H1 (cell line): Measurements from ENCODE around the gene SOX8. TPM values are rescaled to one million over a fixed set of nuclear protein-coding genes. Genes with fewer than 3 reads are reported as not detected.

Source experiments
- CTCF ChIA-PET: fragments of 300-600 bp; sonication (Branson Sonifier 250); formaldehyde crosslinking; loops from one replicate; lab custom pipeline; 2021; ENCODE audit not compliant: partially characterized antibody; lab: Charles Lee
- POLR2A ChIA-PET: fragments of 300-600 bp; sonication (Branson Sonifier 250); formaldehyde crosslinking; loops from one replicate; lab custom pipeline; 2021; ENCODE audit warnings: inconsistent platforms; ENCODE audit not compliant: partially characterized antibody; lab: Charles Lee
- DNase-seq, 2 experiments: peaks; one replicate each; pipeline versions ENCODE4 v3.0.0 to v3.0.0-alpha.2; 2010 to 2022; ENCODE audit warnings: low spot score in 2 of 2, low read depth in 1 of 2, mixed read lengths in 1 of 2
- FAIRE-seq: peaks from 2 replicates; lab custom pipeline; 2011; peaks lifted over from hg19 to GRCh38; lab: Jason Lieb, UNC
- H2AFZ ChIP-seq: 2 replicates; pipeline ENCODE4 v1.8.1; 2012; ENCODE audit warnings: low read length, inconsistent platforms
- H2AK5ac ChIP-seq: 2 replicates; pipeline ENCODE4 v1.6.1; 2013; ENCODE audit warnings: low read depth, low read length
- H2BK120ac ChIP-seq: replicated peaks from 2 replicates; pipeline ENCODE3; 2013; ENCODE audit warnings: low read depth, low read length, inconsistent platforms
- H2BK12ac ChIP-seq: 2 replicates; pipeline ENCODE4 v1.6.1; 2013; ENCODE audit warnings: low read depth, low read length
- H2BK15ac ChIP-seq: 2 replicates; pipeline ENCODE4 v1.6.1; 2013; ENCODE audit warnings: low read length
- H2BK20ac ChIP-seq: 2 replicates; pipeline ENCODE4 v1.6.1; 2013; ENCODE audit warnings: low read length
- H2BK5ac ChIP-seq: 2 replicates; pipeline ENCODE4 v1.6.1; 2013; ENCODE audit warnings: low read depth, low read length
- H3K14ac ChIP-seq: 2 replicates; pipeline ENCODE4 v1.6.1; 2013; ENCODE audit warnings: inconsistent platforms; ENCODE audit not compliant: insufficient read length
- H3K18ac ChIP-seq: 2 replicates; pipeline ENCODE4 v1.6.1; 2013; ENCODE audit warnings: low read length; ENCODE audit errors: extremely low read depth
- H3K23ac ChIP-seq: 2 replicates; pipeline ENCODE4 v1.6.1; 2013; ENCODE audit warnings: inconsistent platforms; ENCODE audit not compliant: insufficient read length
- H3K23me2 ChIP-seq: 2 replicates; pipeline ENCODE4 v1.6.1; 2013; ENCODE audit warnings: low read depth, low read length
- H3K27ac ChIP-seq: 2 replicates; pipeline ENCODE4 v1.6.1; 2011; ENCODE audit warnings: low read depth, low read length, inconsistent platforms
- H3K27me3 ChIP-seq, 4 experiments: replicated peaks in 1 of 4; 1 replicate in 1 of 4; 2 replicates in 3 of 4; pipeline versions ENCODE4 v1.6.1 to v1.8.1; 2011 to 2013; ENCODE audit warnings: low read length in 3 of 4, mild to moderate bottlenecking in 3 of 4, inconsistent platforms in 2 of 4, mixed read lengths in 2 of 4, moderate library complexity in 1 of 4; ENCODE audit not compliant: control insufficient read depth in 3 of 4, insufficient read depth in 3 of 4; ENCODE audit errors: extremely low read depth in 1 of 4
- H3K36me3 ChIP-seq, 4 experiments: 2 replicates each; pipeline versions ENCODE4 v1.6.1 to v1.8.1; 2011 to 2013; ENCODE audit warnings: mild to moderate bottlenecking in 4 of 4, low read length in 3 of 4, moderate library complexity in 2 of 4, control low read depth in 1 of 4, inconsistent platforms in 1 of 4; ENCODE audit not compliant: insufficient read depth in 4 of 4, control insufficient read depth in 2 of 4
- H3K4ac ChIP-seq: replicated peaks from 2 replicates; pipeline ENCODE3; 2013; ENCODE audit warnings: low read length, low read depth, mixed read lengths, inconsistent platforms; ENCODE audit not compliant: insufficient read length
- H3K4me1 ChIP-seq, 4 experiments: replicated peaks in 1 of 4; 1 replicate in 1 of 4; 2 replicates in 3 of 4; pipeline versions ENCODE4 v1.6.1 to v1.8.1; 2011 to 2013; ENCODE audit warnings: low read length in 3 of 4, inconsistent platforms in 2 of 4, mixed read lengths in 1 of 4; ENCODE audit not compliant: insufficient read depth in 4 of 4, control insufficient read depth in 3 of 4
- H3K4me2 ChIP-seq, 2 experiments: 2 replicates each; pipeline versions ENCODE4 v1.6.1 to v1.8.1; 2011 to 2013; ENCODE audit warnings: low read depth in 2 of 2, low read length in 2 of 2, control low read depth in 1 of 2, inconsistent platforms in 1 of 2, mild to moderate bottlenecking in 1 of 2; ENCODE audit not compliant: insufficient read depth in 1 of 2
- H3K4me3 ChIP-seq, 4 experiments: fragments of 200-600, 300-600 bp in 1 of 4; sonication (generic), shearing (Covaris generic), sonication (Bioruptor Twin) in 1 of 4; 2 replicates each; pipeline versions ENCODE4 v1.5.1 to v1.8.1; 2011 to 2016; ENCODE audit warnings: low read length in 4 of 4, low read depth in 3 of 4, control low read depth in 2 of 4, inconsistent platforms in 2 of 4, mild to moderate bottlenecking in 2 of 4, mixed read lengths in 1 of 4, moderate library complexity in 1 of 4; ENCODE audit not compliant: insufficient read depth in 2 of 4; ENCODE audit errors: extremely low read depth in 1 of 4
- H3K56ac ChIP-seq: replicated peaks from 2 replicates; pipeline ENCODE3; 2013; ENCODE audit warnings: low read depth, mild to moderate bottlenecking, mixed read lengths, low read length, inconsistent platforms; ENCODE audit not compliant: insufficient read length
- H3K79me1 ChIP-seq: 2 replicates; pipeline ENCODE4 v1.6.1; 2013; ENCODE audit warnings: low read depth, low read length, control low read depth
- H3K79me2 ChIP-seq, 2 experiments: 2 replicates each; pipeline versions ENCODE4 v1.6.1 to v1.8.1; 2012 to 2013; ENCODE audit warnings: low read length in 2 of 2, mild to moderate bottlenecking in 2 of 2, inconsistent platforms in 1 of 2; ENCODE audit not compliant: insufficient read depth in 2 of 2, control insufficient read depth in 1 of 2
- H3K9ac ChIP-seq, 4 experiments: replicated peaks in 1 of 4; 1 replicate in 1 of 4; 2 replicates in 3 of 4; pipeline versions ENCODE4 v1.6.1 to v1.8.1; 2011 to 2013; ENCODE audit warnings: low read depth in 3 of 4, low read length in 3 of 4, control low read depth in 2 of 4, mild to moderate bottlenecking in 2 of 4, moderate library complexity in 2 of 4, inconsistent platforms in 1 of 4; ENCODE audit errors: extremely low read depth in 1 of 4
- H3K9me3 ChIP-seq, 2 experiments: 2 replicates each; pipeline versions ENCODE4 v1.6.1 to v1.8.1; 2012 to 2013; ENCODE audit warnings: mild to moderate bottlenecking in 2 of 2, moderate library complexity in 2 of 2, control low read depth in 1 of 2, inconsistent platforms in 1 of 2, low read depth in 1 of 2, low read length in 1 of 2, mixed read lengths in 1 of 2; ENCODE audit not compliant: insufficient read depth in 2 of 2
- H4K20me1 ChIP-seq, 2 experiments: replicated peaks in 1 of 2; 2 replicates each; pipeline versions ENCODE3 to v1.8.1; 2011 to 2013; ENCODE audit warnings: inconsistent platforms in 2 of 2, low read length in 2 of 2, mild to moderate bottlenecking in 1 of 2; ENCODE audit not compliant: insufficient read depth in 2 of 2, control insufficient read depth in 1 of 2
- H4K5ac ChIP-seq: 2 replicates; pipeline ENCODE4 v1.6.1; 2013; ENCODE audit warnings: low read length, low read depth, mixed read lengths, inconsistent platforms; ENCODE audit not compliant: insufficient read length
- H4K8ac ChIP-seq: 2 replicates; pipeline ENCODE4 v1.8.0; 2013; ENCODE audit warnings: mild to moderate bottlenecking, moderate library complexity, low read length, inconsistent platforms; ENCODE audit not compliant: insufficient read depth; ENCODE audit errors: extremely low read depth
- H4K91ac ChIP-seq: replicated peaks from 2 replicates; pipeline ENCODE3; 2013; ENCODE audit warnings: low read length, mixed read lengths, inconsistent platforms; ENCODE audit not compliant: insufficient read length
- CEBPB ChIP-seq: IDR thresholded peaks from 2 replicates; pipeline ENCODE4 v1.6.1; 2012; ENCODE audit warnings: low read depth, low read length
- CHD2 ChIP-seq: IDR thresholded peaks from 2 replicates; pipeline ENCODE4 v1.6.1; 2012; ENCODE audit warnings: low read length, improper control_type of control experiment
- EP300 ChIP-seq, 2 experiments: IDR thresholded peaks; 1 replicate in 1 of 2; 2 replicates in 1 of 2; pipeline ENCODE4 v1.6.1; 2011 to 2012; ENCODE audit warnings: low read depth in 2 of 2, low read length in 2 of 2, mild to moderate bottlenecking in 2 of 2, borderline replicate concordance in 1 of 2, inconsistent platforms in 1 of 2, moderate library complexity in 1 of 2
- GTF2F1 ChIP-seq: IDR thresholded peaks from 2 replicates; pipeline ENCODE4 v1.6.1; 2012; ENCODE audit warnings: low read depth, low read length, improper control_type of control experiment, borderline replicate concordance
- PHF8 ChIP-seq: fragments of 200-600 bp; sonication (generic); conservative IDR thresholded peaks from 2 replicates; pipeline ENCODE4 v1.7.1; 2012; ENCODE audit warnings: low read depth, mild to moderate bottlenecking, inconsistent platforms, low read length, moderate library complexity
- RAD21 ChIP-seq, 2 experiments: IDR thresholded peaks in 1 of 2; conservative IDR thresholded peaks in 1 of 2; 2 replicates each; pipeline ENCODE4 v1.6.1; 2011; ENCODE audit warnings: low read depth in 2 of 2, low read length in 2 of 2, improper control_type of control experiment in 1 of 2, inconsistent platforms in 1 of 2, mild to moderate bottlenecking in 1 of 2, moderate library complexity in 1 of 2
- RBBP5 ChIP-seq: IDR thresholded peaks from 2 replicates; pipeline ENCODE4 v1.7.1; 2012; ENCODE audit warnings: low read depth, mild to moderate bottlenecking, inconsistent platforms, low read length, moderate library complexity, borderline replicate concordance
- RFX5 ChIP-seq: IDR thresholded peaks from 2 replicates; pipeline ENCODE4 v1.6.1; 2011; ENCODE audit warnings: low read depth, low read length, improper control_type of control experiment, borderline replicate concordance
- TAF7 ChIP-seq: optimal IDR thresholded peaks from 2 replicates; pipeline ENCODE3; 2011; ENCODE audit warnings: low read depth, mild to moderate bottlenecking, inconsistent platforms, low read length, moderate library complexity, borderline replicate concordance
- WGBS, 2 experiments: shearing (Covaris generic) in 1 of 2; methylation state at CpG; one replicate each; pipeline versions ENCODE4 v1.1.6 to v1.1.7; 2013 to 2015; ENCODE audit warnings: low lambda C conversion rate in 2 of 2, mixed read lengths in 2 of 2, inconsistent platforms in 1 of 2, low coverage in 1 of 2, missing lambda C conversion rate in 1 of 2; ENCODE audit not compliant: insufficient replicate concordance in 2 of 2, insufficient coverage in 1 of 2, insufficient read length in 1 of 2; ENCODE audit errors: extremely low coverage in 1 of 2, missing lambda C conversion rate in 1 of 2; 5-methylcytosine and 5-hydroxymethylcytosine counted together
- polyA plus RNA-seq, 7 experiments: library from polyadenylated mRNA; depleted of rRNA in 3 of 7; stranded (reverse) in 5 of 7; unstranded in 2 of 7; fragments of >200 nt in 5 of 7; fragments of 200-250 nt in 2 of 7; gene quantifications; 1 replicate in 5 of 7; 2 replicates in 1 of 7; 4 replicates in 1 of 7; pipeline versions ENCODE4 v1.2.1 to v1.2.3, GENCODE V29; 2011 to 2013; ENCODE audit warnings: missing spikeins in 2 of 7, mixed read lengths in 2 of 7
- total RNA-seq: library from RNA; stranded (reverse); fragmentation: NEBNext Ultra II Directional; extraction: Animal tissue kit (Norgen Biotek cat#: 25700); gene quantifications from 2 replicates; pipeline ENCODE4 v1.2.1, GENCODE V29; 2021
- TF ChIP-seq, protein P1 (sequence below): IDR thresholded peaks from 2 replicates; pipeline ENCODE4 v1.6.1; 2012; ENCODE audit warnings: inconsistent platforms

The SOX8 gene
- total and polyA plus RNA-seq, 2 of the 8 experiments (the other 6 are each of a cell fraction or from before 2014, with no cell fraction given): 2.2 to 5.7 TPM

DNA sequence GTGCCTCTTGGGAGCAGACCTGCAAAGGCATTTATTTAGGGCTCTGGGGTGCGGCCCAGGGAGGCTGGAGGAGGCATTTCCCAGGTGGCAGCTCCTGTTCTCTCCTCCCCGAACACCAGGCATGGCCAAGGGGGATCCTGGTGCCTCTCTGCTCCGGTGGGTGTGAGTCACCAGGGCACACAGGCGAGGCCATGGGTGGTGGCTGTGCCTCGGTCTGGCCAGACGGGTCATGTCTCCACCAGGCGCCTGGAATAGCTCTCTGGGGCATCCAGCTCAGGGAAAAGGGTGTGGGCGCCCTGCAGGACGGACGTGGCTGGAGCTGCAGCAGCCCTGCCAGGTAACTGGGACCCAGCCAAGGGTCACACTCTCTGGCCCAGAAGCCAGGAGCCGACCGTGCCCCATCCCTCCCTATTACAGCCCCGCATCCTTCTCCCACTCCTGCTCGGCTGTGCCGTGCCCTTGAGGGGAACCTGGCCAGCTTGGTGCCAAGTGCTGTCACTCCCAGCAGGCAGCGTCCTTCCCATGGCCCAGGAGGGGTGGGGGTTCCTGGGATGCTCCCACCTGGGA lies 25.8 kb downstream of the SOX8 start:
- CTCF ChIA-PET: interaction anchor here (1.5 kb wide), 1 partner anchor 24 kb away, joined by 3 read pairs; no protein-coding TSS in a partner anchor
- FAIRE-seq: no peak
- TF ChIP-seq GTF2F1: no peak
- no peak for TF ChIP-seq PHF8
- TF ChIP-seq CHD2: no peak
- TF ChIP-seq, protein P1, sequence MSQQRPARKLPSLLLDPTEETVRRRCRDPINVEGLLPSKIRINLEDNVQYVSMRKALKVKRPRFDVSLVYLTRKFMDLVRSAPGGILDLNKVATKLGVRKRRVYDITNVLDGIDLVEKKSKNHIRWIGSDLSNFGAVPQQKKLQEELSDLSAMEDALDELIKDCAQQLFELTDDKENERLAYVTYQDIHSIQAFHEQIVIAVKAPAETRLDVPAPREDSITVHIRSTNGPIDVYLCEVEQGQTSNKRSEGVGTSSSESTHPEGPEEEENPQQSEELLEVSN: no peak
- no peak for TF ChIP-seq EP300 (IDR thresholded peaks at IDR 0.05; ENCODE audit: borderline replicate concordance in 1 of 2, low read depth in 2 of 2, low read length in 2 of 2)
- no peak for TF ChIP-seq RFX5
- TF ChIP-seq RAD21 (IDR thresholded peaks at IDR 0.05 in 1 of 2, conservative IDR thresholded peaks at IDR 0.05 in 1 of 2; ENCODE audit: low read depth in 2 of 2, low read length in 2 of 2): no peak
- no peak for TF ChIP-seq CEBPB
- no peak for TF ChIP-seq RBBP5
- TF ChIP-seq TAF7: no peak

More for the DNA sequence above, 25.8 kb downstream of the SOX8 start:
- no peak overlapping the region for H2AK5ac ChIP-seq
- H3K4ac ChIP-seq: no peak overlapping the region
- H3K36me3 ChIP-seq: no peaks in the 10 kb centered on the region
- no peak overlapping the region for H3K4me2 ChIP-seq
- no peak overlapping the region for H3K23ac ChIP-seq
- no peaks in the 10 kb centered on the region for H3K23me2 ChIP-seq
- no peaks in the 10 kb centered on the region for H3K79me2 ChIP-seq
- no peaks in the 10 kb centered on the region for H3K27me3 ChIP-seq
- peak overlapping the region; percentile 68; the same call in 1 of the 2 replicates for H4K8ac ChIP-seq
- DNase-seq: no peak
- no peak overlapping the region for H3K56ac ChIP-seq
- H3K18ac ChIP-seq: no peak overlapping the region
- no peak overlapping the region for H3K4me3 ChIP-seq
- no peaks in the 10 kb centered on the region; a peak in 1 of 4 replicates for H3K9me3 ChIP-seq
- no peak overlapping the region for H3K27ac ChIP-seq
- no peak overlapping the region for H3K14ac ChIP-seq
- peaks cover 0 to 2% (median 0%) of the 10 kb centered on the region in 4 experiments; a peak in 1 of 7 replicates for H3K4me1 ChIP-seq
- no peaks in the 10 kb centered on the region for H3K79me1 ChIP-seq
- H4K20me1 ChIP-seq: no peaks in the 10 kb centered on the region
- no peak overlapping the region for H4K5ac ChIP-seq
- no peak overlapping the region for H3K9ac ChIP-seq
- H2BK120ac ChIP-seq: no peak overlapping the region
- H2BK5ac ChIP-seq: no peak overlapping the region
- no peak overlapping the region for H2BK12ac ChIP-seq
- no peak overlapping the region for H2BK15ac ChIP-seq
- WGBS, 2 experiments: 89% methylated on average over 16 of the region's 16 CpGs; no CpG with 5 or more reads in 1 of the 2 experiments
- POLR2A ChIA-PET: no interaction called here
- no peak overlapping the region for H4K91ac ChIP-seq
- H2AFZ ChIP-seq: no peak overlapping the region
- no peak overlapping the region for H2BK20ac ChIP-seq
